ENCODE data around the gene SF3A2.

Gene SF3A2

DNA sequence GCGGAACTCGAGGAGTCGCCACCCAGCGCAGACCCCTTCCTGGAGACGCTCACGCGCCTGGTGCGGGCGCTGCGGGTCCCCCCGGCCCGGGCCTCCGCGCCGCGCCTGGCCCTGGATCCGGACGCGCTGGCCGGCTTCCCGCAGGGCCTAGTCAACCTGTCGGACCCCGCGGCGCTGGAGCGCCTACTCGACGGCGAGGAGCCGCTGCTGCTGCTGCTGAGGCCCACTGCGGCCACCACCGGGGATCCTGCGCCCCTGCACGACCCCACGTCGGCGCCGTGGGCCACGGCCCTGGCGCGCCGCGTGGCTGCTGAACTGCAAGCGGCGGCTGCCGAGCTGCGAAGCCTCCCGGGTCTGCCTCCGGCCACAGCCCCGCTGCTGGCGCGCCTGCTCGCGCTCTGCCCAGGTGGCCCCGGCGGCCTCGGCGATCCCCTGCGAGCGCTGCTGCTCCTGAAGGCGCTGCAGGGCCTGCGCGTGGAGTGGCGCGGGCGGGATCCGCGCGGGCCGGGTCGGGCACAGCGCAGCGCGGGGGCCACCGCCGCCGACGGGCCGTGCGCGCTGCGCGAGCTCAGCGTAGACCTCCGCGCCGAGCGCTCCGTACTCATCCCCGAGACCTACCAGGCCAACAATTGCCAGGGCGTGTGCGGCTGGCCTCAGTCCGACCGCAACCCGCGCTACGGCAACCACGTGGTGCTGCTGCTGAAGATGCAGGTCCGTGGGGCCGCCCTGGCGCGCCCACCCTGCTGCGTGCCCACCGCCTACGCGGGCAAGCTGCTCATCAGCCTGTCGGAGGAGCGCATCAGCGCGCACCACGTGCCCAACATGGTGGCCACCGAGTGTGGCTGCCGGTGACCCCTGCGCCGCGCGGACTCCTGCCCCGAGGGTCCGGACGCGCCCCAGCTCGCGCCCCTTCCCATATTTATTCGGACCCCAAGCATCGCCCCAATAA lies 14.8 kb downstream of the SF3A2 start:
- no peak for DNase-seq (ENCODE audit: low read depth, low spot score)
- no peak overlapping the region for H3K27ac ChIP-seq

DNA sequence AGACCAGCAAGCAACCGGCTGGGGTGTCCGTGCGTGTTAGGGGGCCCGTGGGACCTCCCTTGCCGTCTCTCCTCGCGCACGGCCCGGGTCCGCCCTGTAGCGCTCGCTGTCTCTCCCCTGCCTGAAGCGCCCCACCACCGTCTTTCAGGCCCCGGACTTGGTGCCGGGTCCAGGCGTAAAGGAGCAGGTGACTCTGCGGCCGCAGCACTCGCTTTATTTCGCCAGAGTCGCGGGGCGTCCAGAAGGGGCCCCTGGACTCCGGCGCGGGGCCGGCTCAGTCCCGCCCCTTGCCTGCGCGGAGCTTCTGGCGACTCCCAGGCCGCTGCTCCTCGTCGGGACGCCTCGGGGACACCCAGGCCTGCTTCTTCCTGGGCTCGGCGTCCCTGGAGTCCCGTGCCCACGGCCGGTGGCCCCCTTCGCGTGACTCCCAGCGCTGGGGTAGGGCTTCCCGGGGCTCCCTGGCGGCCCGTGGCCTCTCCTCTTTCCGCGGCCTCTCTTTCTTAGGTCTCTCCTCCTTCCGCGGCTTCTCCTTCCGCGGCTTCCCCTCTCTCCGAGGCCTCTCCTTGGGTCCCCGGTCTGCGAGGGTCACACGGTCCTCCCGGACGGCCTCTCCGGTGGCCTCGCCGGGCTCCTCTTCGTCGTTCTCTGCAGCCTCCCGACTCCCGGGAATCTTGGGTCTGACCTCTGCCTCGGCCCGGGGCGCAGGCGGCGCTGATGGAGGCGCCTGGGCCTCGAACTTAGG lies 15.6 kb downstream of the SF3A2 start:
- no peak overlapping the region for H3K27ac ChIP-seq
- no peak for DNase-seq (ENCODE audit: low read depth, low spot score)

DNA sequence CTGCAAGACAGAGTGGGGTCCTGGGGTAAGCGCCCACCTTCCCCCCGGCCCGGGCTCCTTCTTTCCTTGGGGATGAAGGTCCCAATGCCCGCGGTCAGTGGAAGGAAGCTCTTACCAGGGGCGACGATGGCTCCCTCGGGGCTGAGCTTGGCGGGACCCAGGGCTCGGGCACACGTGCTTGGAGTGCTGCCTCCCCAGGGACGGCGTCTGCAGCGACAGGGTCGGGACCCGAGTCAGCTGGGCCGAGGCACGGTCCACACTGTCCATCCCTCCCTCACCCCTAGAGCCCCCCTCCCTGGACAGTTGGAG lies 16.1 kb downstream of the SF3A2 start:
- H3K27ac ChIP-seq, result no peak overlapping the region
- DNase-seq (ENCODE audit: low read depth, low spot score), result no peak

DNA sequence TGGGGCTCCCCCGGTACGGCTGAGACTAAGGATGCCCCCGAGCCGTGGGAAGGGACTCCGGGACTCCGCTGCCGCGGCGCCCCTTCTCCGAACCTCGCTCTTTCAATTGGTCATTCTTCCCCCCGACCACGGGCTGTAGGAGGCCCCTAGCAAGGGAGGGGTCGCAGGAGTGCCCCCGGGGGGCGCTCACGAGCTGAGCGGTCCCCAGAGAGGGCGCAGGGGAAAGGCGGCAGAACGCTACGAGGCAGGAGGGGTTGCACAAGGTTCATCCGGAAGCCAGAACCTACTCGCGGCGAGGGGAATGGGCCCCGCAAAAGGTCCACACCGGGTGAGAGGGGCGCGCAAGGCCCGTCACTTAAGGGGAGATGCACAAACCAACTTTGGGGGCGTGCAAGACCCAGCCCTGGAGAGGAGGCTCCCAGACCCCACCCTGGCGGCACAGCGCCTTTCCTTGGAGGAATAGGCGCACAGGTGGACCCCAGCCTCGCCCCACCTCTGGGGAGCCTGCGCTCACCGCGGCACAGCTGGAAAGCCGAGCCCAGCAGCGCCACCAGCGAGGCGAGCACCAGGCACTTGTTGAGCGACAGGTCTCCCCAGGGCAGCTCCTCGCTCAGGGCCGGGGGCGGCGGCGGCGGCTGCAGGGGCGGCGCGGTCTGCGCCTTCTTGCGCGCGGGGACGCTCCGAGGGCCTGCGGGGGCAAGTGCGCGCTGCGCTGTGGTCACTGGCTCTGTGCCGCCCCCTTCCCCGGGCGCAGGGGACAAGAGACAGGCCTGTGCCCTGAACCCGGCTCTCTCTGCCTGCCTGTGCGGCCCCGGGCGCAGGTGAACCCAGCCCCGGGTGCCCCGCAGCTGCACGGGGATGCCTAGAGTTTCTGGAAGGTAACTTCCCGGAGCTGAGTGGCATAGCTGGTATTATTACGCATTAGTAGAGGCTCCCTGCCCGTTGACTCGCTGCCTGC lies 16.8 kb downstream of the SF3A2 start:
- no peak for DNase-seq (ENCODE audit: low read depth, low spot score)
- H3K27ac ChIP-seq, result no peak overlapping the region

DNA sequence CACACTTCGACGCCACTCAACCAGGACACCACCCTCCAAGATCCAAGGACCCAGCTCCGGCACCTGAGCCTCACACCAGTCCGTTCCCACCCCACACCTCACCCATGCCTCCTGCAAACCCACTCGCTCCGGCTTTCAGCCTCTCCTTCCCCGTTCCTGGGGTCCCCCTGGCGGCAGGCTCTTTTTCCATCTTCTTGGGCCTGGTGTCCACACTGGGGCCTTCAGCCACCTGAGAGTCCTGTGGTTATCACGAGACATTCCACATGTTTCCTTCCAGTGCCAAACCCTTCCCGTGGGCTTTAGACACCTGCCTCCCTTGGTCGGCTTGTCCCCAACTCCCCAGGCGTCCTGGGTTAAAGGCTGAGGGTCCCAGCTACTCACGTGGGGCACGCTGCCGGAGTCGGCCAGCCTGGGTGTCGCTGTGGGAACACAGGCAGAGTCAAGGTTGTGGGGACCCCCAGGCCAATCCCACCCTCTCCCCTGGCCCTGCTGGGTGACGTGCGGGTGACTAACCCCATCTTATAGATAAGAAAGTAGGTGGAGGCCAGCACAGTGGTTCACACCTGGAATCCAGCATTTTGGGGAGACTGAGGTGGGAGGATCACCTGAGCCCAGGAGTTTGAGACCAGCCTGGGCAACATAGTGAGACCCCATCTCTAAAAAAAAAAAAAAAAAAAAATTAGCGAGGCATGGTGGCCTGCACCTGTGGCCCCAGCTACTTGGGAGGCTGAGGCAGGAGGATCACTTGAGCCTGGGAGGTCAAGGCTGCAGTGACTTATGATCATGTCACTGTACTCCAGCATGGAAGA lies 17.6 kb downstream of the SF3A2 start:
- no peak for DNase-seq (ENCODE audit: low read depth, low spot score)
- no peak overlapping the region for H3K27ac ChIP-seq

DNA sequence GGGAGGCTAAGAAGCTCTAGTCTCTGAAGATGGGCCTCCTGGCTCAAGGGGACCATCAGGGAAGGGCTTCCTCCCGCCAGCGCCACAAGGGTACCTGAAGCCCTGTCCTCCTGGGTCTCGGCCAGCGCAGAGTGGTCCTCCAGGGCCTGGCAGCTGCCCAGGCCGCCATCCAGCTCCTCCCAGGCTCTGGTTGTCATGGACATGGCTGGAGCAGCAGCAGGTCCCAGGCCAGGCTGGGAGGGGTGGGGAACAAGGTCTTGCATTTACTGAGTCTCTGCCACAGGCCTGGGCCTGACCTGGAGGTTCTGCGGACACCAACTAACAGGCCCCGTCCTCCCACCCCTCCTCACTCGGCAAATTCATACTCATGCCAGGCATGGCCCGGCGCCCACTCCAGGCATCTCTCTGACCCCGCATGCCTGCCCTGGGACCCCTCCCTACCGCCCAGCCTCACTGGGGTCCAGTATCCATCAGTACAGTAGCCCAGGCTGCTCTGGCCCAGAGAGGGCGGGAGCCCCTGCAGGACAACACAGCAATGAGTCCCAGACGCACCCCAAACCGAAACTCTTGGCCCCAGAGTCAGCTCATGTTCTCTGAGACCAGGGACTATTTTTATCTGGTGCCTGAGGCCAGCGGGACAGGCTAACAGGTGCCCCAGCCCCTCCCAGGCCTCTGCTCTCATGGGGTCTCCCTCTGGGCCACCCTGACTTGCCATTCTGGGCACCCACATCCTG lies 18.7 kb downstream of the SF3A2 start:
- no peak for DNase-seq (ENCODE audit: low read depth, low spot score)
- no peak overlapping the region for H3K27ac ChIP-seq

DNA sequence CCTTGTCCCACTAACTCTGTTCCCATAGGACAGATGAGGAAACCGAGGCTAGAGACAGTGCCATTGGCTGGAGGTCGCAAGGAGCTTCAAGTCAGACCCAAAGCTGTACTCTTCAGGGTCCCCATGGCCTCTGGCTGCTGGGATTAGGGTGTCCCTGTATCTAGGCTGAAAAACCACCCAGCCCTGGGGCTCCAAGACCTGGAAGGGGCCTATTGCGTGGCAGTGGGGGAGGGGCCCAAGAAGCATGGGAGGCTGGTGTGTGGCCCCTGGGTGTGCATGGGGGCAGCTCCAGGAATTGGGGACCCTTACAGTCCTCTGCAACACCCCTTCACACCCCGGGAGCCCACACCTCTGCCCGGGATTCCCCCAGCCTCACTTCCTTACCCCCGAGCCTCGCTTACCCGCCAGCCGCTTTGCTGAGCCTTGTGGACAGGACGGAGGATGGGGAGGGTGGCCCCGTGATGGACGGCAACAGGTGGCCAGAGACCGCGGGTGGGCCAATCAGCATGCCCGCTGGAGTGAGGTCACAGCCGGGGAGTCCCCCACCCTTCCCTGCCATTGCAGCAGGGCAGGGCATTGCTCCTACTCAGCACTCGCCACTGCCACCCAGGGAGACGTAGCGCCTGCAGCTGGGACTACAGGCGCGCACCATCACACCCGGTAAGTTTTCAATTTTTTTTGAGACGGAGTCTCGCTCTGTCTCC lies 19.5 kb downstream of the SF3A2 start, which contains the start of gene JSRP1:
Gene JSRP1, minus strand, starts transcription at position 436 of the 704 bp plus-strand sequence. CDS start 1,103 bp downstream, outside the sequence.
- H3K27ac ChIP-seq, result no peak within 1 kb of the TSS
- no peak for DNase-seq (ENCODE audit: low read depth, low spot score)

DNA sequence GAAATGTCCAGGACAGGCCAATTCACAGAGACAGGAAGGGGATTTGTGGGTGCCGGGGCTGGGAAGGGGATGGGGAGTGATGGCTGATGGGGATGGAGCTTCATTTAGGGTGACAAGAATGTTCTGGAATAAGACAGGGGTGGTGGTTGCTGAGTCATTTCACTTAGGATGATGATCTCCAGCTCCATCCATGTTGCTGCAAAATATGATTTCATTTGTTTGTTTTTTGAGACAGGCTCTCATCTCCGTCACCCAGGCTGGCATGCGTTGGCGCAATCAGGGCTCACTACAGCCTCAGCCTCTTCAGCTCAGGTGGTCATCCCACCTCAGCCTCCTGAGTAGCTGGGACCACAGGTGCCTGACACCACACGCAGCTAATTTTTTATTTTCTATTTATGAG lies 22.7 kb downstream of the SF3A2 start:
- H3K27ac ChIP-seq, result no peak overlapping the region
- no peak for DNase-seq (ENCODE audit: low read depth, low spot score)

DNA sequence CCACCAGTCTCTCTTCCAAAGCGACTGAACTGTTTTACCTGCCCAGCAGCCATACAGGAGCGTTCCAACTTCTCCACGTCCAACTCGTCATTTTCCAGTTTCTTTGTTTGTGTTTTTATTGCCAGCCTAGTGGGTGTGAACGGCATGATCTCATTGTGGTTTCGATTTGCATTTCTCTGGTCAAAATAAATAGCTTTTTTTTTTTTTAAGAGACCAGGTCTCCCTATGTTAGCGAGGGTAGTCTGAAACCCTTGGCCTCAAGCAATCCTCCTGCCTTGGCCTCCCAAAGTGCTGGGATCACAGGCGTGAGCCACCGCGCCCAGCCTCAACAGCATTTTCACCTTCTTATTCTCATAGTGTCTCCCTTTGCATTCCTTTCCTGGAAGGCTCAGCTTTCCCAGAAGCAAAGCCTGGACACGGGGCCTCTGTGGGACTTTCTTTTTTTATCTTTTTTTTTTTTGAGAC lies 23.7 kb downstream of the SF3A2 start:
- no peak overlapping the region for H3K27ac ChIP-seq
- DNase-seq (ENCODE audit: low read depth, low spot score), result no peak

DNA sequence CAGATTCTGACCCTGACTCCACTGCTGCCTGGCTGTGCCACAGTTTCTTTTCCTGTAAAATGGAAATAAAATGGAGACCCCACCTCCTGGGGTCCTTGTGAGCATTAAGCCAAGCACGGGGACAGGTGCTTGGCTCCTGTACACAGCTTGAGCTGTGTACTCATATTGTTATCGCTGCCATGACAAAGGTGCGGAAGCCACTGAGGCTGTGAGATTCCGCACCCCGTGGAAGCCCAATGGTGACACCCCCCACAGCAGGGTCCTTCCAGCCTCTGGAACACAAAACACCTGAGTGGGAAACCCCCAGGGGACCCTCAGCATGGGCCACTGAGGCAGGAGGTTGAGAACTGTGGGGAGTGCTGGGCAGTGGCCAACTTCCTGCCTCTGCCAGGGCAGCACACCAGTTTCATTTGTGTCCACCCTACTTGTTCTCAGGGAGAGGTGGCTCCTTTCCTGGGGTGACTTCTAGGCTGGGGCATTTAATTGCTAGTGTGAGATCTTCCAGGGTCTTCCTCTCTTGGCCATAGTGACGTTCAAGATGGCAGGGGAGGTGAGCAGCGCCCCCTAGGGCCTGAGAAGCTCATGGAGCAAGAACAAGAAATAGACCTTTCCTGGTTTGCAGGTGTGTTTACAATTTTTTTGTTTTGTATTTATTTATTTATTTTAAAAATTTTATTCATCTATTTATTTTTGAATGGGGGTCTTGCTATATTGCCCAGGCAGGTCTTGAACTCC lies 25.0 kb downstream of the SF3A2 start:
- no peak for DNase-seq (ENCODE audit: low read depth, low spot score)
- H3K27ac ChIP-seq, result no peak overlapping the region

DNA sequence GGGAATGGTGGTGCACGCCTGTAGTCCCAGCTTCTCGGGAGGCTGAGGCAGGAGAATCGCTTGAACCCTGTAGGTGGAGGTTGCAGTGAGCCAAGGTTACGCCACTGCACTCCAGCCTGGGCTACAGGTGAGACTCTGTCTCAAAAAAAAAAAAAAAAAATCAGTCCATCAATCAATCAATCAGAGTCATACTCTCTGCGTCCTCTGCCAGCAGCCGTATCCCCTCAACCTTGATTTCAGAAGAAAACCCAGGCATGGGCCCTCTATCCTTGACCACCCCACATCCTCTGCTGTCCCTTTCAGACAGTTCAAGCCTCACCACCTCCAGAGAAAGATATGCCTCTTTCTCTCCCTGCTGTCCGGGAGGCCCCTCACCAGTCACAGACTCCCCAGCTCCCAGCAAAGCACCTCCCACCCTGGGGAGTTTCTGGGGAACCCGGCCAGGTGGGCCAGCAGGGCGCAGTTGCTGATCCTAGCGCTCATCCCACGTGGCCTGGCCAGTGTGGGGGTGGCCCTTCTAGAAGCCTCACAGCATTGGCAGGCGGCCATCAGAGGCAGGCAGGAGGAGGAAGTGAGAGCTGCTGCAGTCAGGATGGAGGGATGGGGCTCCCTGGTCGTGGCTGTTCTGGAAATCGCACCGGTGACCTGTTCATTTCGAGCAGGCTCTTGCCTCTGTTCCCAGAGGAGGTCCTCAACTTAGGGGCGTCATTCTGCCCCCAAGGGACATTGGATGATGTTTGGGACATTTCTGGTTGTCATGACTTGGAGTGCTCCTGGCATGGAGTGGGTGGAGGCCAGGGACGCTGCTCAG lies 29.8 kb downstream of the SF3A2 start:
- H3K27ac ChIP-seq, result no peak overlapping the region
- DNase-seq (ENCODE audit: low read depth, low spot score), result no peak

DNA sequence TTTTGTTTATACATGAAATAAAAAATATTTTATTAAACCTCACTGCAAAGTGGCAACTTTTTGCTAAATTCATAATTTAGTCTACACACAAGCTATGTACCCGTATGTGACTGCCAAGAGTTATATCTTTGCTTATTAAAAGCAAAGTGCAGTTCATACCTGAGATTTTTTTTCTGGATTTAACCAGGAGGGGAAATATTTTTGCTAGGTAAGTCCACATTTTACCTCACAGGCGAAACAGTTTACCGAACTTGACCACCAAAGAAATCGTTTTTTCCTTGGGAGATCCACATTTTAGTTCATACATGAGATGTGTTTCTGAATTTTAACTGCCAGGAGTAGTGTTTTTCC lies 31.8 kb downstream of the SF3A2 start:
- H3K27ac ChIP-seq, result no peak overlapping the region
- DNase-seq (ENCODE audit: low read depth, low spot score), result no peak

DNA sequence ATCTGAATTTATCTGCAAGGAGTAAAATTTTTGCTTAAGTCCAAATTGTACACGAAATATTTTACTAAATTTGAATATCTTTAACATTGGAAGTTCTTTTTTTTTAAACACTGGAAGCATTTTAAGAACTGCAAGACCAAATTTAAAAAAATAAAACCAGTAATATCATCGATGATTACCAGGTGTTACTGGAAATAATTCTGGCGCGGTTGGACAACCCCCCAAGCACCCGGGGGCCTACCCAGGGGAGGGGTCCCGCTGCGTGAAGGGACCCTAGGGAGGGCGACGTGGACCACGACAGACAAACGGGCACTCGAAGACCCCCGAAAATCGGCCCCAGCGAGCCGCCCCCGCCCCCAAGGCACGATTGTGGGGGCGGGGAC lies 32.2 kb downstream of the SF3A2 start:
- DNase-seq (ENCODE audit: low read depth, low spot score), result no peak
- peak overlapping the region; percentile 93 for H3K27ac ChIP-seq

DNA sequence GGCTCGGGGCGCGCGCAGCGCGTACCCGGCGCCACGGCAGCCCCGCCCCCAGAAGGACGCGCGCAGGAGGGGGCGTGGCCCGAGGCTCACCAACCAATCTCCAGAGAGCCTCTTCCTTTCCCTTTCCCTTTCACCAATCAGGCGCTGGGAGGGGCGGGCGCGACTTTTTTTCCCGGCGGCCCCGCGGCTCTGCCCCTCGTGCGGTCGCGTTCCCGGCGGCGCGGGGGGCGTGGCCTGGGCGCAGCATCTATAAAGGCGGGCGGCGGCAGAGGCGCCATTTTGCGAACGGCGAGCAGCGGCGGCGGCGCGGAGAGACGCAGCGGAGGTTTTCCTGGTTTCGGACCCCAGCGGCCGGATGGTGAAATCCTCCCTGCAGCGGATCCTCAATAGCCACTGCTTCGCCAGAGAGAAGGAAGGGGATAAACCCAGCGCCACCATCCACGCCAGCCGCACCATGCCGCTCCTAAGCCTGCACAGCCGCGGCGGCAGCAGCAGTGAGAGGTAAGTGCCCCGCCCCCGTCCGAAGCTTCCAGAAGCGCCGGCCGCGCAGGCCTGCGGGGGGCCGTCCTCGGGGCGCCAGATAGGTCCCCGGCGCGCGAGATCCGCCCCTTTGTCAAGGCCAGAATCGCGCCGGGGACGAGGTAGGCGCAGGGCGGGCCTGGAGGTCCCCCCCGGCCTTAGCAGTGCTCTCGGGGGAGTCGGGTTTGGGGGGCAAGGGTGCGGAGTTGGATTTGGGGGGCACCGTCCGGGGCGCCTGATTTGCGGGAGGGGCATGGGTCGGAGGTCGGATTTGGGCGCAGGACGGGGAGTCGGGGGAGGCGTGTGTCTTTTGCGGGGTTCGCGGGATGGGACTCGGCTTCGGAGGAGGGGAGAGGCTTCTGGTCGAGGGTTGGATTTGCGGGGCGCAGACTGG lies 32.9 kb downstream of the SF3A2 start:
- peak overlapping the region; percentile 93 for H3K27ac ChIP-seq
- DNase-seq (ENCODE audit: low read depth, low spot score), result peak; percentile 72

DNA sequence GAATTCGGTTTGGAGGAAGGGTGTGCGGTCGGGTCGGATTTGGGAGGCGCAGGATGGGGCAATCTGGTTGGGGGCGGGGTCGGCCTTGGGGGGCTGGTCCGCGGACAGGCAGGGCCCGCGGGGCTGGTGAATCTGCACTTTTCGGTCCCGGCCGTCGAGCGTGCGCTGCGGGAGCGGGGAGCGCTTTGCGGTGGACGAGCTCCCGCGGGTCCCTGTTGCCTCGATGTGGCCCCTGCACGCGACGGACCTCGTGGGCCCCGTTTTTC lies 33.5 kb downstream of the SF3A2 start:
- H3K27ac ChIP-seq, result peak overlapping the region; percentile 93
- no peak for DNase-seq (ENCODE audit: low read depth, low spot score)

All from epithelial cell of prostate (primary cell).